Activated CD4-positive, alpha-beta T cell treated with anti-CD3 and anti-CD28 coated beads, Interleukin-2, amount 50 U/mL, for 48 hours (primary cell): ENCODE results near the gene CDK5R1.
"Not testable (repeated sequence)": the region's sequence is repeated elsewhere in the genome, so short reads cannot be mapped to it uniquely, and the experiment has no call there.

ENCODE experiments used
- DNase-seq, 2 experiments: peaks; one replicate each; pipeline ENCODE4 v3.0.0-alpha.2; 2020

The CDK5R1 gene

DNA sequence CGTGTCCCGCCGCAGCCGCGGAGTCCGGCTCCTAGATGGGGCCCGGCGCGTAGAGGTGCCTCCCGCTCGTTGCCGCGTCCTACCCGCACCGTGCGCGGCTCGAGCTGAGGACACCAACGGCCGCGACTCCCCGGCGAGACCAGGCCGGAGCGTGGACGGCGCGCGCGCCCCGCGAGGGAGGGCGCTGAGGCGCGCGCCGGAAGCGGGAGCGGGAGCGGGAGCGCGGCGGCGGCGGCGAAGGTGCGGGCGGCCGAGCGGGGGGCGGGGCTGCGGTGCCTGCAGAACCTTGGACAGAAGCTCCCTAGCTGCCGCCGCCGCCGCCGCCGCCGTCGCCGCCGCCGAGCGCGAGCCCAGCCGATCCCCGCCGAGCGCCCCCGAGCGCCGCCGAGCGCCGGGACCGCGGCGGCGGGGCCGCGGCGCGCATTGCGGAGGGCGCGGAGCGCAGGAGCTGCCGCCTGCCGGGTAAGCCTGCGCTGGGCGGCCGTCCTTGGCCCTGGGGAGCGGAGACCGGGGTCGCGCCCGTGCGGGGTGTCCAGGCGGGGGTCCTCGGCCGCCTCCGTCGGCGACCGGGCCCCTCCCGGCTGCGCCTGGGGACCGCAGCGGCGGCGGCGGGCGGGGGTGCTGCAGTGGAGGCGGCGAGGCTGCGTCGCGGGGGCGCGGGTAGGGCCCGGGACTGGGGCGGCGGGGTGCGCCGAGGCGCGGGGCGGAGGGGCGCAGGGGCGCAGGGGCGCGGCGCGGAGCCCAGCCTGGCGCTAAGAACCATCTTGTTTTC lies at the start of gene CDK5R1:
Gene CDK5R1, plus strand, starts transcription at position 293 of the 772 bp plus-strand sequence. CDS start 628 bp downstream, outside the sequence.
- DNase-seq, result peak; percentile 71 to 76

DNA sequence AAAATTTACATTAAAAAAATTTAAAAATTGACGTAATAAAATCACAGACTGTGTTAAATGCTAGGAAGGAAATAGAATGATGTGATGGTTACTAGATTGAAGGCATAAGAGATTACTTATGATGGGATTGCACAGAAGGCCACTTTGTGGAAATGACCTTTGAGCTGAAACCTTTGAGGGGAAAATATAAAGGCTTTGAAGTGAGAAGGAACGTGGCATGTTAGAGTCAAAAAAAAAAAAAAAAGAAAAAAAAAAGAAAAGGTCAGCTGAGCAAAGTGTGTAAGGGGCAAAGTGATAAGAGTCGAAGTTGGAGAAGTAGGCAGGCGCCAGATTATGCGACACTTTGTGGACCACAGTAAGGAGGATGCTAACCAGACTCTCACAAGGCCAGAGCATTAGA lies 46.1 kb upstream of the CDK5R1 start:
- DNase-seq, result no peak

DNA sequence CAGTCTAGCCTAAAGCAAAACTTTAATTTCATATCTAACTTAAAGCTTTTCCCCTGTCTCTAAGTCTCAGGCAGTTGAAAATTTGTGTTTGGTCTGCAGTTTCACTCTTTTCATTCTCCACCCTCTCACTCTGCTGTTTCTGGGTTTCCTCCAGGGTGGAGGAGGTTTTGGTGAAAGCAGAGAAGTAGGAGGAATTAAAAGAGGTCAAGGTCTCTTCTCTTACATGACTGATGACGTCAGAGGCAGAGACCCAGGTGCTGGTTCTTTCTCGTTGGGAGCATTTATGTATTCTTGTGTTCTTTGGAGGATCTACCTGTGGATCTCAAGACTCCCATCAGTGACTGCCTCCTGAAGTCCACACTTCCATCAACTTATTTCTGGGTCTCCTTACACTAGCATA lies 44.9 kb upstream of the CDK5R1 start:
- DNase-seq, result no peak

- DNase-seq, result no peak
Observed at GRCh38 chr17:32443827-32444300, 42.9 kb upstream of the CDK5R1 start.

GRCh38 chr17:32444301-32445073 lies 42.3 kb upstream of the CDK5R1 start, which contains the start of gene PSMD11:
Gene PSMD11 (plus strand): TSS chr17:32444510. CDS start chr17:32444524, 14 bp downstream.
- peak; percentile 99 for DNase-seq

GRCh38 chr17:32445074-32445415 lies 41.7 kb upstream of the CDK5R1 start:
- peak; percentile 40 to 57 for DNase-seq

DNA sequence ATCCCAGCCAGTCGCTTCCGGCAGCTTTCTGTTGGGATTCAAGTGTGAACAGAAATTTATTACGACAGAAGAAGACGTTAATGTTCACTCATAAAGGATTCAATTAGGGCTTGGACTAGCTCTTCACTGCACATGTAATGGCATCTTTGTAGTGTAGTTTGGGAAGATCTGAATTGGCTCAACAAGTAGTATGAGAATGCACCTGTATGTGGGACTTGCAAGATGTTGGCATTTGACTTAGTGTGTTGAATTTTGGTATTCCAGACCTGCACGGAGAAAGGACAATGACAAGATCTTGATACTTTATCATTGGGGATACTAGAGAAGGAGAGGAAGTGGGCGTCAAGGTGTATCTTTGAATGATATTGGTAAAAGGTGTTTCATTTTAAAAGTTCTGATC lies 41.3 kb upstream of the CDK5R1 start:
- no peak for DNase-seq

- no peak for DNase-seq
Observed at GRCh38 chr17:32445971-32446370, 40.8 kb upstream of the CDK5R1 start.

DNA sequence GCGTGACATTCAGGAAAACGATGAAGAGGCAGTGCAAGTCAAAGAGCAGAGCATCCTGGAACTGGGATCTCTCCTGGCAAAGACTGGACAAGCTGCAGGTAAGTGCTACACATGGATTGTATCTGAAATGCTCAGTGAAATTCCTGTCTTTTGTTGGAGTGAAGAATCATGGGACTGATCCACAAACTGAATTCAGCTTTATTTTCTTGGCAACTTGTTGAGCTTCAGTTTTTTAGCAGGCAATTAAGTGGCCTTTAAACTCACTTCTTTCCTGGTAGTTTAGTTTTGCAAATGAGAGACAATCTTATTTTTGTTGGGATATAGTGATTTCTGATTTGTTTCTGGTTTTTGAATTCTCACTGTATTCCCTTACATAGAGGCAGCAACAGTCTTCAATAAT lies 39.8 kb upstream of the CDK5R1 start:
- no peak for DNase-seq

DNA sequence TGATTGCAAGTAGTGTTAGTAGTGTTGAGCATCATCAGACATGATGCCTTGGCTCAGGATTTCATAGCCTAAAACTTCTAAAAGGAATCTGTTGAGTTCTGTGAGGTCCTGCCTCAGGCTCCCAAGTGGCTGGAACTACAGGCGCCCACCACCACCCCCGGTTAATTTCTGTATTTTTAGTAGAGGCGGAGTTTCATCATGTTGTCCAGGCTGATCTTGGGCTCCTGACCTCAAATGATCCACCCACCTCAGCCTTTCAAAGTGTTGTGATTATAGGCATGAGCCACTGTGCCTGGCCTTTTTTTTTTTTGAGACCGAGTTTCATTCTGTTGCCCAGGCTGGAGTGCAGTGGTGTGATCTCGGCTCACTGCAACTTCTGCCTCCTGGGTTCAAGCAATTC lies 36.8 kb upstream of the CDK5R1 start:
- no peak for DNase-seq

DNA sequence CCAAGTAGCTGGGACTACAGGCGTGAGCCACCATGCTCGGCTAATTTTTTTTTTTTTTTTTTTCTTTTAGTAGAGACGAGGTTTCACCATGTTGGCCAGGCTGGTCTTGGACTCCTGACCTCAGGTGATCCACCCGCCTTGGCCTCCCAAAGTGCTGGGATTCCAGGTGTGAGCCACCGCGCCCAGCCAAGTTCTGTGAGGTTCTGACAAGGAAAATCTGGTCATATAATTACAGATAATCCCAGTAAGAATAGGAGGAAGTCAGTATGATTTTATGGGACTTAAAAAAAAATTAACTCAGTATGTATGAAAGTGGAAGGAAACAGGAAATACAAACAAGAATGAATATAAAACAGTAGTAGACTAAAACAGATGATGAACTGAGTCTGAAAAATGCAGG lies 36.4 kb upstream of the CDK5R1 start:
- not testable (repeated sequence) for DNase-seq

- DNase-seq, result no peak
Observed at GRCh38 chr17:32451879-32452278, 34.9 kb upstream of the CDK5R1 start.

GRCh38 chr17:32452281-32452680 lies 34.5 kb upstream of the CDK5R1 start:
- DNase-seq, result no peak

DNA sequence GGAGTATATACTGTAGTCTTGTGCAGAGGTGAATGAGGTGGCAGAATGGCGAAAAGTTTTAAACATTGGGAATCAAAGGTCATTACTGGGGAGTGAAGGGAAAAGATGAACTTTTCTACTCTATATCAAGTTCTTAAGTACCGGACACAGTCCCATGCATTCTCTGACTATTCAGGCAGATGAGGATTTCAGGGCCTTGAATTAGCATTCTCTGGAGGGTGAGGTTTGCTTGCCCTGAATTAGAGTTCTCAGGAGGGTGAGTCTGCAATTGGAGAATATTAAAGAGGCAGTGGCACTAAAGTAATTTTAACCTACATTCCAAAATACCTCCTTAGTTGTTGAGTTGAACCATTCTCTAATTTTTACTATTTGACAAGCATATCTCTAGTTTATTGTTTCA lies 33.4 kb upstream of the CDK5R1 start:
- no peak for DNase-seq

DNA sequence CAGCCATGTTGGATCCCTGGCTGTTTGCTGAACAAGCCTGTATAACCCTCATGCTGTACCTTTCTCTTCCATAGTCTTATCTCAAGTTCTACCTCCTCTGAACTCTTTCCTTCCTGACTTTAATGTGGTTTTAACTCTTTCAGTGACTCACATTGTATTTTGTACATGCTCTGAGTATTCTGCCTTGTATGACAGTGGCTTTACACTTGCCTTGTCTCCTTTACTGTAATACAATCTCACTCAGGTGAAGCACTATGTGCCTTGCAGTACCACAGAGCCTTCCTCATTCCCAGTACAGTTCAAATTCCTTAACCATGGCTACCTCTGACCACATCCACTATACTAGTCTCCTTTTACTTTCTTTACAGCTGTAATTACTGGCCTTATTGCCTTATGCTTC lies 28.4 kb upstream of the CDK5R1 start:
- no peak for DNase-seq

DNA sequence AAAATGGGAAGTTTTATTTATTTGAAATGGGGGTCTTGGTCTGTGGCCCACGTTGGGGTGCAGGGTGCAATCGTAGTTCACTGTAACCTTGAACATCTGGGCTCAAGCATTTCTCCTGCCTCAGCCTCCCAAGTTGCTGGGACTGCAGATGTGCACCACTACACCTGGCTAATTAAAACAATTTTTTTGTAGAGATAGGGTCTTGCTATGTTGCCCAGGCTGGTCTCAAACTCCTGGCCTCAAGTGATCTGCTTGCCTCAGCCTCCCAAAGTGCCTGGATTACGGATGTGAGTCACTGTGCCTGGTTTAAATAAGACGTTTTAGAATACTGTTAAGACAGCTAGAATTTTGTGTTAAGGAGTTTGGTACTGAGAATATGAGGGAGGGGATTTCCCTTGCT lies 26.7 kb upstream of the CDK5R1 start:
- no peak for DNase-seq

DNA sequence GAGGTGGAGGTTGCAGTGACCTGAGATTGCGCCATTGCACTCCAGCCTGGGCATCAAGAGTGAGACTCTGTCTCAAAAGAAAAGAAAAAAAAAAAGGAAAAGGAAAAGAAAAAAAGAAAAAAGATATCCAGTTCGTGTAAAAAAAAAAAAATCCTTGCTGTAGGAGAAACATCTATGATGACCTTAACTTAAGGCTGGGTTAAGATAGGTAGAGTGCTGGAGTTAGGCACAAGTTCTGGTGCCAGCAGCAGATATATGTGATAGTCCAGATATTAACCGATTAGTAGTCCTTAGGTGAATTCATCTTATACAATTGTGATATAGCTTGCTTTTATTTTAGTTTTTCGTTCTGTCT lies 25.3 kb upstream of the CDK5R1 start:
- DNase-seq, result no peak

DNA sequence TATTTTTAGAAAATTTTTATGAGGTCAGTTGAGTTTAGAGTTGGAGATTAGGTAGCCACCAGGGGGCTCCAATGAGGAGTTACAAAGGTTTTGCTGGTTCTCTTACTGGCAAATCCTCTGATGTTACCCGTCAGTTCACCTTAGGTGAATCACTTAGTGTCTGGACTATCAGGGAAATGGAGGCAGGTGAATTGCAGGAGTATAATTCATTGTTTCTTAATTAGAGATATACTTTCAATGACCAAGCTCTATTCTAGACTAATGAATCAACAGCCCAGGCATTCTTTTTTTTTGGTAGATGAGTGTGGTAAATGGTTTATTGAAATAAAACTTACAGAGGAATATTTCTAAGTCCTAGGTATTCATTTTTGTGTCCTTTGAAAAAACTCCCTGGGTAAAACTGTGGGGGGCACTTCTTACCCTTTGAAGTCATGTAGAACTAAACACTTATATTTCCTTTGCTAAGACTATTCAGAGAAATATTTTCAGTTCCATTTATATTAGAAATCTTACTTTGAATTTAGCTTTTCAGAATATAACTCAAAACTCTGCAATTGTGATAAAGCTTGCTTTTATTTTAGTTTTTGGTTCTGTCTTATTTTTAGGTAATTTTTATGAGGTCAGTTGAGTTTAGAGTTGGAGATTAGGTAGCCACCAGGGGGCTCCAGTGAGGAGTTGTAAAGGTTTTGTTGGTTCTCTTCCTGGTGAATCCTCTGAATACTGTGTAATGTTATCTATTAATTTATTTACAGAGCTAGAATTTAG lies 24.8 kb upstream of the CDK5R1 start:
- peak; percentile 68 to 78 for DNase-seq

DNA sequence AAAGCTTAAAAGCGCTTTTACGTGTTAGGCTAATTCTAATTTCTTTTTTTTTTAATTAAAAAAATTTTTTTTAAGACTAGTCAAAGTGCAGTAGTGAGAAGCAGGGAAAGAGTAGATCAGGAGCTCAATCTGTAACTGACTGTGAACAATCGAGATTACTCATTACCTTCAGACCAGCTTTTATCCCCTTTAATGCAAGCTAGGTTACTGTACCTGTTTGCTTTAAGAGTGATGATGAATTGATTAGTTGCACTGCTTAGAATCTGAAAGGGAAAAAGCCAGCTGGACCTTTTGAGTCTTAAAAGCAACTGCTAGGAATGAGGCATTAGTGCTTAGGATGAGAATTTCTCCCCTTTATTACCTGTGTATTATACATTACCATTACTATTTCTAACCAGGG lies 23.5 kb upstream of the CDK5R1 start:
- no peak for DNase-seq

- DNase-seq, result no peak
Observed at GRCh38 chr17:32464374-32464773, 22.4 kb upstream of the CDK5R1 start.

- DNase-seq, result no peak
Observed at GRCh38 chr17:32467949-32468348, 18.8 kb upstream of the CDK5R1 start.

DNA sequence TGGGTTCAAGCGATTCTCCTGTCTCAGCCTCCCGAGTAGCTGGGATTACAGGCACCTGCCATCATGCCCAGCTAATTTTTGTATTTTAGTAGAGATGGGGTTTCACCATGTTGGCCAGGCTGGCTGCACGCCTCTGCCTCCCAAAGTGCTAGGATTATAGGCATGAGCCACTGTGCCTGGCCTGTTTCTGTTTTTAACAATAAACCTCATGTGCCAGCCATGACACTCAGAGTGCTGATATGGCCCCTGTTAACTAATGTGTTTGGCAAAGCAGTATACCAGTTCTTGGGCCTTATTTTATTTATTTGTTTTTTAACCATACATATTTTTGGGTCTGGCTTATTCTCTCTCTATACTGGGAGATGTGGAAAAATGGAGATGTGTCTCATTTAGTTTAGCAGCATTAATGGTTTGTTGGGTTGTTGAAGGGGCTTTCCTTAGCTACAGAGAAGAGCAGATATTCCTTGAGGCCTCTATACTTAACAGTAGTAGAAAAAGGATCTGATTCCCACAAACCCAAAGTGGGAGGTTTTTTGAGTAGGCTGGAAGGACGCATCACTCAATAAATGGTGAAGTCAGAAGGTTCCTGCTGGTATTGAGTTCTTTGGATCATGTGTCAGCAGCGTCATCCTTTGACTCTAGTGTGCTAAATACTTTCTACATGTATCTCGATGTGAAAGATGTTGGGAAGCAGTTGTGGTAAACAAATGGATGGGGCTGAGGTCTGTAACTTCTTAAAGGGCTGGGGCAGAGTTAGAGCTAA lies 16.2 kb upstream of the CDK5R1 start:
- no peak for DNase-seq

GRCh38 chr17:32471652-32472051 lies 15.1 kb upstream of the CDK5R1 start:
- no peak for DNase-seq
